Upper lobe of left lung (tissue), 6 donors: ENCODE measurements around the gene GNB3. TPM values are rescaled to one million over a fixed set of nuclear protein-coding genes. Genes with fewer than 3 reads are reported as not detected.

Experiments
- ATAC-seq, 2 donors: fragments of 200-7000 bp; cut with Tn5 transposase; one replicate each; pipeline ENCODE4 v1.9.1; 2022; ENCODE audit warnings: mild to moderate bottlenecking in 2 of 2, moderate library complexity in 2 of 2; ENCODE audit not compliant: low FRiP score in 2 of 2
- DNase-seq, 2 donors: peaks; one replicate each; pipeline ENCODE4 v3.0.0-alpha.2; 2019 to 2020
- H3K27ac ChIP-seq, 4 donors: fragments of 200-600 bp; sonication (generic); one replicate each; pipeline ENCODE4 v1.5.1; 2016 to 2019
- H3K27me3 ChIP-seq, 4 donors: fragments of 200-600 bp; sonication (generic); one replicate each; pipeline ENCODE4 v1.5.1; 2017 to 2019
- H3K36me3 ChIP-seq, 4 donors: fragments of 200-600 bp; sonication (generic); one replicate each; pipeline ENCODE4 v1.5.1; 2016 to 2019
- H3K4me1 ChIP-seq, 4 donors: fragments of 200-600 bp; sonication (generic); one replicate each; pipeline ENCODE4 v1.5.1; 2018 to 2019
- H3K4me3 ChIP-seq, 4 donors: fragments of 200-600 bp; sonication (generic); one replicate each; pipeline ENCODE4 v1.5.1; 2017 to 2019; ENCODE audit warnings: mild to moderate bottlenecking in 2 of 4, moderate library complexity in 1 of 4
- H3K9me3 ChIP-seq, 4 donors: fragments of 200-600 bp; sonication (generic); one replicate each; pipeline ENCODE4 v1.5.1; 2018 to 2019
- CTCF ChIP-seq, 6 experiments: fragments of 450-650 bp in 4 of 6; fragments of 200-600 bp in 2 of 6; sonication (generic) in 2 of 6; IDR thresholded peaks; one replicate each; pipeline ENCODE4 v1.5.1; 2016 to 2019; ENCODE audit warnings: antibody characterized with exemption in 6 of 6
- EP300 ChIP-seq, 4 donors: sonication (generic); formaldehyde crosslinking; IDR thresholded peaks; one replicate each; pipeline ENCODE4 v1.5.1; 2017; ENCODE audit warnings: antibody characterized with exemption in 4 of 4, control low read depth in 2 of 4
- POLR2A ChIP-seq, 4 donors: fragments of 450-650 bp; IDR thresholded peaks; one replicate each; pipeline ENCODE4 v1.5.1; 2016 to 2017; ENCODE audit warnings: antibody characterized with exemption in 4 of 4, mild to moderate bottlenecking in 2 of 4
- POLR2AphosphoS5 ChIP-seq, 2 donors: sonication (generic); formaldehyde crosslinking; IDR thresholded peaks; one replicate each; pipeline ENCODE4 v1.5.1; 2017; ENCODE audit warnings: antibody characterized with exemption in 2 of 2
- WGBS, 2 donors: methylation state at CpG; one replicate each; pipeline ENCODE4 v1.1.5; 2017 to 2018; 5-methylcytosine and 5-hydroxymethylcytosine counted together
- total RNA-seq, 6 donors: library from RNA; depleted of rRNA in 4 of 6; stranded (reverse); fragments of >200 nt in 4 of 6; gene quantifications; one replicate each; pipeline versions ENCODE4 v1.1.0 to v1.2.1, GENCODE V29; 2016 to 2021
- donor health status: DM: no; HTN: no; CAD: no; lungs with moderate emphysema.
- donor health status: DM: no; HTN: yes; CAD: no; lungs with severe emphysema.

Gene GNB3
- total RNA-seq, 6 donors from 2014 or later: 0.44 to 1.4 (median 0.86) TPM; not detected in 1

- Histone ChIP-seq H3K27me3 (no peaks in the 10 kb centered on the region), H3K4me3 (no peak overlapping the region), H3K36me3 (peaks cover 0 to 10% (median 2%) of the 10 kb centered on the region in 4 donors), H3K9me3 (no peaks in the 10 kb centered on the region), H3K4me1 (peaks cover 6 to 9% (median 7%) of the 10 kb centered on the region in 4 donors), H3K27ac (no peak overlapping the region)
- 41 to 66% methylated on average over 3 of the region's 3 CpGs for WGBS, 2 donors
- no peak for ATAC-seq
- DNase-seq: no peak
- TF ChIP-seq EP300 (IDR thresholded peaks at IDR 0.05) (no peak), POLR2AphosphoS5 (IDR thresholded peaks at IDR 0.05) (no peak), POLR2A (IDR thresholded peaks at IDR 0.05) (no peak), CTCF (IDR thresholded peaks at IDR 0.05) (no peak)
These were observed 24.1 kb upstream of the GNB3 start for GRCh38 chr12:6816598-6816997.

- ATAC-seq: no peak
- H3K4me1 ChIP-seq: peaks cover 11 to 14% (median 12%) of the 10 kb centered on the region in 4 donors
These were observed 23.6 kb upstream of the GNB3 start for GRCh38 chr12:6817098-6817497.

GRCh38 chr12:6817662-6818157 lies 23.0 kb upstream of the GNB3 start:
- Histone ChIP-seq H3K27me3 (peaks cover 0 to 2% (median 0%) of the 10 kb centered on the region in 4 donors), H3K4me3 (no peak overlapping the region), H3K4me1 (peaks cover 12 to 18% (median 15%) of the 10 kb centered on the region in 4 donors), H3K9me3 (no peaks in the 10 kb centered on the region), H3K36me3 (peaks cover 0 to 10% (median 2%) of the 10 kb centered on the region in 4 donors), H3K27ac (no peak overlapping the region)
- DNase-seq (no peak), ATAC-seq (no peak)
- no peak for TF ChIP-seq POLR2AphosphoS5 (IDR thresholded peaks at IDR 0.05)
- TF ChIP-seq POLR2A (IDR thresholded peaks at IDR 0.05): no peak
- TF ChIP-seq EP300 (IDR thresholded peaks at IDR 0.05): no peak
- no peak for TF ChIP-seq CTCF (IDR thresholded peaks at IDR 0.05)
- WGBS, 2 donors: 84 to 96% methylated on average over 18 to 20 of the region's 20 CpGs

More at GRCh38 chr12:6817098-6817497, 23.6 kb upstream of the GNB3 start:
- TF ChIP-seq POLR2A (IDR thresholded peaks at IDR 0.05): no peak
- no peak for TF ChIP-seq CTCF (IDR thresholded peaks at IDR 0.05)
- TF ChIP-seq POLR2AphosphoS5 (IDR thresholded peaks at IDR 0.05): no peak
- TF ChIP-seq EP300 (IDR thresholded peaks at IDR 0.05): no peak
- Histone ChIP-seq H3K27ac (no peak overlapping the region), H3K9me3 (no peaks in the 10 kb centered on the region), H3K36me3 (peaks cover 0 to 10% (median 2%) of the 10 kb centered on the region in 4 donors), H3K4me3 (no peak overlapping the region), H3K27me3 (peaks cover 0 to 2% (median 0%) of the 10 kb centered on the region in 4 donors)
- 92 to 93% methylated on average over 8 of the region's 8 CpGs for WGBS, 2 donors
- DNase-seq: no peak

DNA sequence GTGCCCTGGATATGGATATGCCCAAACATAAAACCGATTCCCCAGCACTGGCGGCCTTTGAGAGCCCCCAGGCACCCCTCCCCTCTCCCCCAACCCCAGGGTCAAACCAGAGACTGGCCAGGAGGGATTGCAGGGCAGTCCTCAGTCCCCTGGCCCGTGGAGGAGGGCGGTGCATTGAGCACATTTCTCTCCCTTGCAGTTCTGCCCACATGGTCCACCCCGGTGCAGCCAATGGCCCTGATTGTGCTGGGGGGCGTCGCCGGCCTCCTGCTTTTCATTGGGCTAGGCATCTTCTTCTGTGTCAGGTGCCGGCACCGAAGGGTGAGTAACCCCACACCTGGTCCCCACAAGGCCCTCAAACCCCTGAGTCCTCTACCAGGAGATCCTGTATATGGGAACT lies 22.5 kb upstream of the GNB3 start:
- 70 to 86% methylated on average over 3 to 10 of the region's 10 CpGs for WGBS, 2 donors
- Histone ChIP-seq H3K27ac (no peak overlapping the region), H3K4me3 (no peak overlapping the region), H3K36me3 (peaks cover 0 to 10% (median 2%) of the 10 kb centered on the region in 4 donors), H3K4me1 (peaks cover 12 to 18% (median 15%) of the 10 kb centered on the region in 4 donors), H3K9me3 (no peaks in the 10 kb centered on the region), H3K27me3 (peaks cover 0 to 2% (median 0%) of the 10 kb centered on the region in 4 donors)
- peak; percentile 34 to 69 for DNase-seq
- no peak for TF ChIP-seq POLR2A (IDR thresholded peaks at IDR 0.05)
- TF ChIP-seq POLR2AphosphoS5 (IDR thresholded peaks at IDR 0.05): no peak
- TF ChIP-seq EP300 (IDR thresholded peaks at IDR 0.05): no peak
- TF ChIP-seq CTCF (IDR thresholded peaks at IDR 0.05): no peak
- no peak for ATAC-seq

- peaks cover 12 to 18% (median 15%) of the 10 kb centered on the region in 4 donors for H3K4me1 ChIP-seq
- TF ChIP-seq POLR2AphosphoS5 (IDR thresholded peaks at IDR 0.05): no peak
- no peak for TF ChIP-seq POLR2A (IDR thresholded peaks at IDR 0.05)
- TF ChIP-seq EP300 (IDR thresholded peaks at IDR 0.05): no peak
- no peak for DNase-seq
- no peak for ATAC-seq
- no peaks in the 10 kb centered on the region for H3K9me3 ChIP-seq
- 76 to 97% methylated on average over 4 to 5 of the region's 5 CpGs for WGBS, 2 donors
- H3K4me3 ChIP-seq: no peak overlapping the region
- H3K27me3 ChIP-seq: peaks cover 0 to 2% (median 0%) of the 10 kb centered on the region in 4 donors
- H3K27ac ChIP-seq: no peak overlapping the region
- H3K36me3 ChIP-seq: peaks cover 0 to 10% (median 2%) of the 10 kb centered on the region in 4 donors
These were observed 22.1 kb upstream of the GNB3 start for GRCh38 chr12:6818645-6819044.
